Osteoblast (primary cell): Measurements from ENCODE around the gene EZH2. TPM values are rescaled to one million over a fixed set of nuclear protein-coding genes. Genes with fewer than 3 reads are reported as not detected.

Source experiments
- DNase-seq: peaks from one replicate; pipeline ENCODE4 v3.0.0; 2011; ENCODE audit warnings: low spot score, mixed read lengths; ENCODE audit not compliant: insufficient read length; ENCODE audit errors: missing footprints
- H2AFZ ChIP-seq: 2 replicates; pipeline ENCODE4 v1.6.0; 2011; ENCODE audit warnings: mild to moderate bottlenecking, low read length
- H3K27ac ChIP-seq: 2 replicates; pipeline ENCODE4 v1.5.1; 2011; ENCODE audit warnings: mild to moderate bottlenecking, low read depth, low read length, moderate library complexity
- H3K27me3 ChIP-seq: 2 replicates; pipeline ENCODE4 v1.6.0; 2012; ENCODE audit warnings: mild to moderate bottlenecking, control low read depth, inconsistent platforms, low read length, moderate library complexity; ENCODE audit not compliant: insufficient read depth
- H3K36me3 ChIP-seq: 2 replicates; pipeline ENCODE4 v1.5.1; 2011; ENCODE audit warnings: mild to moderate bottlenecking, low read length, control low read depth, moderate library complexity; ENCODE audit not compliant: insufficient read depth
- H3K4me1 ChIP-seq: 2 replicates; pipeline ENCODE4 v1.5.1; 2011; ENCODE audit warnings: mild to moderate bottlenecking, low read length, control low read depth, moderate library complexity; ENCODE audit not compliant: insufficient read depth
- H3K4me2 ChIP-seq: 2 replicates; pipeline ENCODE4 v1.6.0; 2011; ENCODE audit warnings: mild to moderate bottlenecking, low read length; ENCODE audit not compliant: insufficient read depth
- H3K4me3 ChIP-seq: fragments of 200-600 bp; sonication (generic); 3 replicates; pipeline ENCODE4 v1.5.1; 2012; ENCODE audit warnings: mild to moderate bottlenecking, low read length, inconsistent platforms; ENCODE audit not compliant: insufficient read depth
- H3K79me2 ChIP-seq: 2 replicates; pipeline ENCODE4 v1.6.0; 2012; ENCODE audit warnings: mild to moderate bottlenecking, low read length, control low read depth, inconsistent platforms; ENCODE audit not compliant: insufficient read depth
- H3K9me3 ChIP-seq: 2 replicates; pipeline ENCODE4 v1.5.1; 2011; ENCODE audit warnings: low read depth, low read length, control low read depth
- H4K20me1 ChIP-seq: 2 replicates; pipeline ENCODE4 v1.6.0; 2012; ENCODE audit warnings: mild to moderate bottlenecking, low read length, control low read depth; ENCODE audit not compliant: insufficient read depth
- total RNA-seq: library from RNA; depleted of rRNA; stranded (reverse); fragments of >200 nt; gene quantifications from 2 replicates; pipeline ENCODE4 v1.2.3, GENCODE V29; 2012
- TF ChIP-seq, protein P1 (sequence below): IDR thresholded peaks from 2 replicates; pipeline ENCODE4 v1.5.1; 2011; ENCODE audit warnings: mild to moderate bottlenecking, low read depth, low read length, moderate library complexity; ENCODE audit errors: extremely low read depth

EZH2 gene
- total RNA-seq, 1 donor: 7.6 TPM

- Histone ChIP-seq H3K4me2 (no peak overlapping the region), H2AFZ (no peak overlapping the region), H3K4me1 (no peaks in the 10 kb centered on the region), H3K36me3 (peaks cover 80% of the 10 kb centered on the region), H3K4me3 (no peak overlapping the region), H4K20me1 (no peaks in the 10 kb centered on the region), H3K27me3 (no peaks in the 10 kb centered on the region), H3K79me2 (no peaks in the 10 kb centered on the region), H3K9me3 (no peaks in the 10 kb centered on the region), H3K27ac (no peak overlapping the region)
- TF ChIP-seq, protein P1, sequence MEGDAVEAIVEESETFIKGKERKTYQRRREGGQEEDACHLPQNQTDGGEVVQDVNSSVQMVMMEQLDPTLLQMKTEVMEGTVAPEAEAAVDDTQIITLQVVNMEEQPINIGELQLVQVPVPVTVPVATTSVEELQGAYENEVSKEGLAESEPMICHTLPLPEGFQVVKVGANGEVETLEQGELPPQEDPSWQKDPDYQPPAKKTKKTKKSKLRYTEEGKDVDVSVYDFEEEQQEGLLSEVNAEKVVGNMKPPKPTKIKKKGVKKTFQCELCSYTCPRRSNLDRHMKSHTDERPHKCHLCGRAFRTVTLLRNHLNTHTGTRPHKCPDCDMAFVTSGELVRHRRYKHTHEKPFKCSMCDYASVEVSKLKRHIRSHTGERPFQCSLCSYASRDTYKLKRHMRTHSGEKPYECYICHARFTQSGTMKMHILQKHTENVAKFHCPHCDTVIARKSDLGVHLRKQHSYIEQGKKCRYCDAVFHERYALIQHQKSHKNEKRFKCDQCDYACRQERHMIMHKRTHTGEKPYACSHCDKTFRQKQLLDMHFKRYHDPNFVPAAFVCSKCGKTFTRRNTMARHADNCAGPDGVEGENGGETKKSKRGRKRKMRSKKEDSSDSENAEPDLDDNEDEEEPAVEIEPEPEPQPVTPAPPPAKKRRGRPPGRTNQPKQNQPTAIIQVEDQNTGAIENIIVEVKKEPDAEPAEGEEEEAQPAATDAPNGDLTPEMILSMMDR: no peak
- no peak for DNase-seq
Observed at GRCh38 chr7:148791546-148791945, 92.5 kb downstream of the EZH2 start.

- Histone ChIP-seq H3K9me3 (no peaks in the 10 kb centered on the region), H4K20me1 (no peaks in the 10 kb centered on the region), H3K27me3 (no peaks in the 10 kb centered on the region), H3K36me3 (peaks cover 76% of the 10 kb centered on the region), H2AFZ (no peak overlapping the region), H3K4me2 (no peak overlapping the region), H3K79me2 (no peaks in the 10 kb centered on the region), H3K4me1 (no peaks in the 10 kb centered on the region), H3K27ac (no peak overlapping the region), H3K4me3 (no peak overlapping the region)
- DNase-seq: no peak
- TF ChIP-seq, protein P1: no peak
Observed at GRCh38 chr7:148790850-148791249, 93.2 kb downstream of the EZH2 start.

DNA sequence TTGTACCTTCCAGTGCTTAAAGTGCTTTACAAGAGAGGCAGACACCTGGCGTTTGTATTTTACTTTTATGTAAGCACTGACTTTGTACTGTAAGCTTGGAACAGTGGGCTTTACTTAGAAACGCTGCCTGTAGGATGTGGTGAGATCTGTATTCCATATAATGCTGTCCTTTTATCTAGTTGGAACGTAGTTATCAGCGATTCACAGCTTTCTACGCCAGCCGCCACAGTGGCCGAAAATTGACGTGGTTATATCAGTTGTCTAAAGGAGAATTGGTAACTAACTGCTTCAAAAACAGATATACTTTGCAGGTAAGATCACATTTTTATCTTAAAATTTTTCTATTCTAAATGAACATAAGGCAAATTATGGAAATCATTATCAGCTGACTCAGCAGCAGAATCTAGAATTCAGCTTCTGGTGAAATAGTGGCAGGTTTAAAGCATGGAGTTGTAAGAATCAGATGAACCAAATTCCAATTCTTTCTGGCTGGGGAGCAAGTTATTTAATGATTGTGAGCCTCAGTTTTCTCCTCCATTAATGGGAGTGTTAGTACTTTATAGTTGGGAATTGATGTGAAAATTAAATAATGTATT is 93.9 kb downstream of the EZH2 start:
- H3K4me1 ChIP-seq: no peaks in the 10 kb centered on the region
- no peak overlapping the region for H3K4me2 ChIP-seq
- no peak overlapping the region for H2AFZ ChIP-seq
- TF ChIP-seq, protein P1: no peak
- no peaks in the 10 kb centered on the region for H3K79me2 ChIP-seq
- H4K20me1 ChIP-seq: no peaks in the 10 kb centered on the region
- no peak overlapping the region for H3K27ac ChIP-seq
- DNase-seq: no peak
- no peaks in the 10 kb centered on the region for H3K27me3 ChIP-seq
- no peaks in the 10 kb centered on the region for H3K9me3 ChIP-seq
- H3K4me3 ChIP-seq: no peak overlapping the region
- peaks cover 74% of the 10 kb centered on the region for H3K36me3 ChIP-seq

- Histone ChIP-seq H3K27ac (no peak overlapping the region), H4K20me1 (no peaks in the 10 kb centered on the region), H3K4me1 (no peaks in the 10 kb centered on the region), H3K27me3 (no peaks in the 10 kb centered on the region), H3K4me2 (no peak overlapping the region), H3K9me3 (no peaks in the 10 kb centered on the region), H3K79me2 (no peaks in the 10 kb centered on the region), H2AFZ (no peak overlapping the region), H3K4me3 (no peak overlapping the region), H3K36me3 (peaks cover 75% of the 10 kb centered on the region)
- TF ChIP-seq, protein P1: no peak
- no peak for DNase-seq
Observed at GRCh38 chr7:148789220-148789619, 94.9 kb downstream of the EZH2 start.
